CD8-positive, alpha-beta memory T cell (primary cell): ENCODE measurements around the gene MED22. TPM values are rescaled to one million over a fixed set of nuclear protein-coding genes. Genes with fewer than 3 reads are reported as not detected.
"Not testable (repeated sequence)": the region's sequence is repeated elsewhere in the genome, so short reads cannot be mapped to it uniquely, and the experiment has no call there.

ENCODE experiments used
- CTCF ChIA-PET: fragments of 350-600 bp; sonication (Branson Sonifier 250); formaldehyde crosslinking; loops from one replicate; lab custom pipeline; 2021; ENCODE audit warnings: antibody characterized with exemption; lab: Charles Lee
- POLR2A ChIA-PET: fragments of 350-600 bp; sonication (Branson Sonifier 250); formaldehyde crosslinking; loops from one replicate; lab custom pipeline; 2021; ENCODE audit warnings: antibody characterized with exemption; lab: Charles Lee
- DNase-seq, 5 donors: peaks; one replicate each; pipeline versions ENCODE4 v3.0.0 to v3.0.0-alpha.2; 2020 to 2022; ENCODE audit warnings: mixed read lengths in 1 of 5
- H3K27ac ChIP-seq: one replicate; pipeline ENCODE4 v1.7.0; 2013; ENCODE audit warnings: low read depth, mild to moderate bottlenecking, low read length, moderate library complexity
- H3K27me3 ChIP-seq: 2 replicates; pipeline ENCODE4 v1.7.0; 2013; ENCODE audit warnings: low read length, mild to moderate bottlenecking; ENCODE audit not compliant: insufficient read depth, poor library complexity, severe bottlenecking
- H3K36me3 ChIP-seq: 2 replicates; pipeline ENCODE4 v1.7.0; 2013; ENCODE audit warnings: mild to moderate bottlenecking, low read length, moderate library complexity; ENCODE audit not compliant: insufficient read depth
- H3K4me1 ChIP-seq: 2 replicates; pipeline ENCODE4 v1.7.0; 2013; ENCODE audit warnings: mild to moderate bottlenecking, low read length, moderate library complexity; ENCODE audit not compliant: insufficient read depth
- H3K4me3 ChIP-seq: 2 replicates; pipeline ENCODE4 v1.7.0; 2013; ENCODE audit warnings: mild to moderate bottlenecking, low read length
- H3K9me3 ChIP-seq: 2 replicates; pipeline ENCODE4 v1.7.0; 2013; ENCODE audit warnings: mild to moderate bottlenecking, low read length
- H3K27ac Mint-ChIP-seq, 8 donors: one replicate each; pipeline ENCODE4 v1.8.0; 2020 to 2021; ENCODE audit warnings: mixed read lengths in 8 of 8, mild to moderate bottlenecking in 6 of 8, inconsistent platforms in 3 of 8, moderate library complexity in 3 of 8
- H3K27me3 Mint-ChIP-seq, 2 donors: one replicate each; pipeline ENCODE4 v1.8.0; 2020 to 2021; ENCODE audit warnings: mixed read lengths in 2 of 2, mild to moderate bottlenecking in 1 of 2, moderate library complexity in 1 of 2
- H3K36me3 Mint-ChIP-seq, 3 donors: one replicate each; pipeline ENCODE4 v1.8.0; 2020 to 2021; ENCODE audit warnings: mixed read lengths in 3 of 3, inconsistent platforms in 1 of 3, mild to moderate bottlenecking in 1 of 3
- H3K4me1 Mint-ChIP-seq, 3 donors: one replicate each; pipeline ENCODE4 v1.8.0; 2020 to 2021; ENCODE audit warnings: mixed read lengths in 3 of 3, inconsistent platforms in 1 of 3, mild to moderate bottlenecking in 1 of 3
- H3K4me3 Mint-ChIP-seq, 7 donors: one replicate each; pipeline ENCODE4 v1.8.0; 2020 to 2021; ENCODE audit warnings: mixed read lengths in 7 of 7, mild to moderate bottlenecking in 6 of 7, moderate library complexity in 4 of 7, inconsistent platforms in 2 of 7
- H3K9me3 Mint-ChIP-seq, 5 donors: one replicate each; pipeline ENCODE4 v1.8.0; 2020 to 2022; ENCODE audit warnings: mixed read lengths in 5 of 5, mild to moderate bottlenecking in 3 of 5, moderate library complexity in 2 of 5, inconsistent platforms in 1 of 5
- polyA plus RNA-seq: library from polyadenylated mRNA; unstranded; fragments of 300-500 nt; fragmentation: Illumina TruSeq; gene quantifications from one replicate; pipeline ENCODE4 v1.2.3, GENCODE V29; 2021
- total RNA-seq, 2 experiments: library from RNA; stranded (reverse); gene quantifications; one replicate each; pipeline ENCODE4 v1.2.3, GENCODE V29; 2021

The MED22 gene
- total and polyA plus RNA-seq, 3 experiments from 2014 or later = 19.0 to 46.3 (median 43.3) TPM

- H3K9me3 ChIP-seq = no peaks in the 10 kb centered on the region
- peak in 1 of 5 donors; percentile 38 for DNase-seq
- H3K27ac ChIP-seq = no peak overlapping the region
- H3K27ac Mint-ChIP-seq = peak overlapping the region in 2 of 8 donors; percentile 52 to 84
- no peaks in the 10 kb centered on the region for H3K9me3 Mint-ChIP-seq
- no peaks in the 10 kb centered on the region for H3K27me3 Mint-ChIP-seq
- peaks cover 3 to 61% (median 4%) of the 10 kb centered on the region in 3 donors for H3K36me3 Mint-ChIP-seq
- peaks cover 34% of the 10 kb centered on the region for H3K36me3 ChIP-seq
- H3K27me3 ChIP-seq = no peaks in the 10 kb centered on the region
- H3K4me1 ChIP-seq = peaks cover 29% of the 10 kb centered on the region
- no peak overlapping the region for H3K4me3 ChIP-seq
- peaks cover 21 to 50% (median 35%) of the 10 kb centered on the region in 3 donors for H3K4me1 Mint-ChIP-seq
- peak overlapping the region in 2 of 7 donors; percentile 22 to 36 for H3K4me3 Mint-ChIP-seq
- ChIA-PET POLR2A (interaction anchor here (0.6 kb wide), 1 partner anchor 826 kb away, joined by 8 read pairs; no protein-coding TSS in a partner anchor), CTCF (no interaction called here)
These were observed 14.4 kb downstream of the MED22 start for GRCh38 chr9:133333566-133333965.

- H3K4me1 Mint-ChIP-seq = peaks cover 21 to 52% (median 35%) of the 10 kb centered on the region in 3 donors
- H3K27ac Mint-ChIP-seq = peak overlapping the region in 1 of 8 donors; percentile 79
- H3K4me3 ChIP-seq = no peak overlapping the region
- peaks cover 29% of the 10 kb centered on the region for H3K4me1 ChIP-seq
- H3K27me3 ChIP-seq = no peaks in the 10 kb centered on the region
- H3K27ac ChIP-seq = no peak overlapping the region
- peak in 1 of 5 donors; percentile 38 for DNase-seq
- peak overlapping the region in 2 of 7 donors; percentile 24 to 66 for H3K4me3 Mint-ChIP-seq
- peaks cover 3 to 61% (median 4%) of the 10 kb centered on the region in 3 donors for H3K36me3 Mint-ChIP-seq
- no peaks in the 10 kb centered on the region for H3K9me3 ChIP-seq
- POLR2A ChIA-PET = interaction anchor here (1.0 to 1.1 kb wide), 2 partner anchors 15 to 44 kb away, joined by 3 to 4 read pairs; partner anchors contain the start of genes MED22, RPL7A and STKLD1
- CTCF ChIA-PET = interaction anchor here (0.8 to 1.1 kb wide), 2 partner anchors 41 to 70 kb away, joined by 3 to 4 read pairs; no protein-coding TSS in a partner anchor
- H3K9me3 Mint-ChIP-seq = no peaks in the 10 kb centered on the region
- H3K27me3 Mint-ChIP-seq = no peaks in the 10 kb centered on the region
- H3K36me3 ChIP-seq = peaks cover 34% of the 10 kb centered on the region
These were observed 14.9 kb downstream of the MED22 start for GRCh38 chr9:133333011-133333410.

- H3K36me3 Mint-ChIP-seq = peaks cover 3 to 65% (median 4%) of the 10 kb centered on the region in 3 donors
- Histone ChIP-seq H3K9me3 (no peaks in the 10 kb centered on the region), H3K4me3 (no peak overlapping the region), H3K4me1 (peaks cover 29% of the 10 kb centered on the region), H3K27ac (no peak overlapping the region), H3K27me3 (no peaks in the 10 kb centered on the region), H3K36me3 (peaks cover 34% of the 10 kb centered on the region)
- H3K4me3 Mint-ChIP-seq = peak overlapping the region in 1 of 7 donors; percentile 24
- H3K4me1 Mint-ChIP-seq = peaks cover 21 to 54% (median 39%) of the 10 kb centered on the region in 3 donors
- CTCF ChIA-PET = interaction anchor here (0.8 to 1.1 kb wide), 2 partner anchors 42 to 71 kb away, joined by 3 to 4 read pairs; no protein-coding TSS in a partner anchor
- POLR2A ChIA-PET = interaction anchor here (1.0 to 1.1 kb wide), 2 partner anchors 16 to 44 kb away, joined by 3 to 4 read pairs; partner anchors contain the start of genes MED22, RPL7A and STKLD1
- H3K9me3 Mint-ChIP-seq = no peaks in the 10 kb centered on the region
- peak overlapping the region in 1 of 8 donors; percentile 24 for H3K27ac Mint-ChIP-seq
- DNase-seq = no peak
- no peaks in the 10 kb centered on the region for H3K27me3 Mint-ChIP-seq
These were observed 15.6 kb downstream of the MED22 start for GRCh38 chr9:133332381-133332730.

- DNase-seq = no peak
- H3K27me3 ChIP-seq = no peaks in the 10 kb centered on the region
- peaks cover 34% of the 10 kb centered on the region for H3K36me3 ChIP-seq
- POLR2A ChIA-PET = interaction anchor here (1.0 kb wide), 1 partner anchor 16 kb away, joined by 4 read pairs; the partner anchor contains the start of genes MED22 and RPL7A
- no peak overlapping the region for H3K4me3 ChIP-seq
- Mint-ChIP-seq H3K27ac (peak overlapping the region in 1 of 8 donors; percentile 66), H3K36me3 (peaks cover 3 to 65% (median 4%) of the 10 kb centered on the region in 3 donors), H3K27me3 (no peaks in the 10 kb centered on the region), H3K4me3 (peak overlapping the region in 1 of 7 donors; percentile 24), H3K4me1 (peaks cover 21 to 51% (median 39%) of the 10 kb centered on the region in 3 donors), H3K9me3 (no peaks in the 10 kb centered on the region)
- CTCF ChIA-PET = interaction anchor here (1.1 kb wide), 1 partner anchor 42 kb away, joined by 4 read pairs; no protein-coding TSS in a partner anchor
- no peak overlapping the region for H3K27ac ChIP-seq
- H3K4me1 ChIP-seq = peaks cover 29% of the 10 kb centered on the region
- H3K9me3 ChIP-seq = no peaks in the 10 kb centered on the region
These were observed 16.1 kb downstream of the MED22 start for GRCh38 chr9:133331641-133332380.

- Histone ChIP-seq H3K9me3 (no peaks in the 10 kb centered on the region), H3K4me3 (no peak overlapping the region), H3K27me3 (no peaks in the 10 kb centered on the region), H3K36me3 (peaks cover 34% of the 10 kb centered on the region), H3K27ac (no peak overlapping the region), H3K4me1 (peaks cover 23% of the 10 kb centered on the region)
- Mint-ChIP-seq H3K36me3 (peaks cover 3 to 65% (median 4%) of the 10 kb centered on the region in 3 donors), H3K27me3 (no peaks in the 10 kb centered on the region), H3K4me3 (no peak overlapping the region), H3K4me1 (peaks cover 18 to 48% (median 34%) of the 10 kb centered on the region in 3 donors), H3K9me3 (no peaks in the 10 kb centered on the region), H3K27ac (peak overlapping the region in 1 of 8 donors; percentile 66)
- no peak for DNase-seq
- ChIA-PET CTCF (interaction anchor here (1.4 kb wide), 1 partner anchor 300 kb away, joined by 3 read pairs; the partner anchor contains the start of gene GTF3C5), POLR2A (no interaction called here)
These were observed 16.7 kb downstream of the MED22 start for GRCh38 chr9:133331221-133331620.

- peak overlapping the region in 4 of 8 donors; percentile 51 to 87 (median 58) for H3K27ac Mint-ChIP-seq
- H3K27ac ChIP-seq, H3K27me3 ChIP-seq, H3K4me3 ChIP-seq, POLR2A ChIA-PET, DNase-seq, H3K27me3 Mint-ChIP-seq, H3K9me3 ChIP-seq, H3K9me3 Mint-ChIP-seq: not testable (repeated sequence)
- peaks cover 29% of the 10 kb centered on the region for H3K36me3 ChIP-seq
- H3K4me1 Mint-ChIP-seq = peaks cover 10 to 31% (median 22%) of the 10 kb centered on the region in 3 donors
- H3K4me1 ChIP-seq = peaks cover 11% of the 10 kb centered on the region
- H3K4me3 Mint-ChIP-seq = peak overlapping the region in 1 of 7 donors; percentile 17
- peaks cover 3 to 58% (median 4%) of the 10 kb centered on the region in 3 donors for H3K36me3 Mint-ChIP-seq
- CTCF ChIA-PET = interaction anchor here (1.0 to 1.8 kb wide), 5 partner anchors 12 to 298 kb away, joined by 3 to 7 read pairs (median 4); partner anchors contain the start of gene GTF3C5
These were observed 18.4 kb downstream of the MED22 start for GRCh38 chr9:133329306-133330156.

- Mint-ChIP-seq H3K4me3 (no peak overlapping the region), H3K27ac (peak overlapping the region in 2 of 8 donors; percentile 40 to 53), H3K36me3 (peaks cover 3 to 43% (median 4%) of the 10 kb centered on the region in 3 donors), H3K27me3 (no peaks in the 10 kb centered on the region), H3K4me1 (peaks cover 4 to 18% (median 14%) of the 10 kb centered on the region in 3 donors), H3K9me3 (peaks cover 0 to 2% (median 0%) of the 10 kb centered on the region in 5 donors)
- Histone ChIP-seq H3K4me3 (no peak overlapping the region), H3K27ac (no peak overlapping the region), H3K4me1 (no peaks in the 10 kb centered on the region), H3K36me3 (peaks cover 13% of the 10 kb centered on the region), H3K9me3 (no peaks in the 10 kb centered on the region), H3K27me3 (no peaks in the 10 kb centered on the region)
- ChIA-PET POLR2A (no interaction called here), CTCF (no interaction called here)
- DNase-seq = no peak
These were observed 20.0 kb downstream of the MED22 start for GRCh38 chr9:133327834-133328484.
